ENCODE results near the gene EYA4.

GRCh38 chr6:133341607-133342158 lies 100.5 kb downstream of the EYA4 start:
- TF ChIP-seq CTCF (IDR thresholded peaks at IDR 0.05) (no peak), POLR2A (IDR thresholded peaks at IDR 0.05) (no peak)

Measured in esophagus squamous epithelium (tissue), 4 donors.